PC-3 (cell line): Measurements from ENCODE around the gene BIK. TPM values are rescaled to one million over a fixed set of nuclear protein-coding genes. Genes with fewer than 3 reads are reported as not detected.

ENCODE experiments used
- ATAC-seq: fragments of 200-7000 bp; cut with Tn5 transposase; 2 replicates; pipeline ENCODE4 v1.9.1; 2020; ENCODE audit warnings: mild to moderate bottlenecking, moderate library complexity
- BruUV-seq: library from RNA; stranded (reverse); fragments of 400-500 nt; replicated peaks from 2 replicates; lab custom pipeline; 2021; lab: Mats Ljungman, UMichigan
- CTCF ChIA-PET: fragments of 300-600 bp; sonication (Branson Sonifier 250); formaldehyde crosslinking; loops from one replicate; lab custom pipeline; 2022; ENCODE audit warnings: antibody characterized with exemption; lab: Charles Lee
- POLR2A ChIA-PET: fragments of 300-600 bp; sonication (Branson Sonifier 250); formaldehyde crosslinking; loops from one replicate; lab custom pipeline; 2022; ENCODE audit warnings: antibody characterized with exemption; ENCODE audit not compliant: unreplicated experiment; lab: Charles Lee
- DNase-seq: peaks from one replicate; pipeline ENCODE4 v3.0.0-alpha.2; 2015
- H2AFZ ChIP-seq: fragments of 300-600 bp; sonication (generic); 2 replicates; pipeline ENCODE4 v1.6.0; 2016; ENCODE audit warnings: antibody characterized with exemption, low read length
- H3F3A ChIP-seq: fragments of 300-600 bp; sonication (generic); one replicate; pipeline ENCODE4 v1.6.0; 2017; ENCODE audit warnings: antibody characterized with exemption, low read length, control low read depth, mild to moderate bottlenecking; ENCODE audit not compliant: unreplicated experiment
- H3K27ac ChIP-seq: fragments of 300-600 bp; sonication (generic); 2 replicates; pipeline ENCODE4 v1.5.1; 2016; ENCODE audit warnings: mild to moderate bottlenecking, low read length
- H3K27me3 ChIP-seq: fragments of 300-600 bp; sonication (generic); 2 replicates; pipeline ENCODE4 v1.6.1; 2016; ENCODE audit warnings: low read length, mixed read lengths
- H3K36me3 ChIP-seq: fragments of 300-600 bp; sonication (generic); 2 replicates; pipeline ENCODE4 v1.6.1; 2016; ENCODE audit warnings: low read depth, mixed run types, low read length, mixed read lengths
- H3K4me1 ChIP-seq: fragments of 300-600 bp; sonication (generic); 2 replicates; pipeline ENCODE4 v1.5.1; 2016; ENCODE audit warnings: low read length; ENCODE audit not compliant: insufficient read depth
- H3K4me2 ChIP-seq: fragments of 300-600 bp; sonication (generic); 2 replicates; pipeline ENCODE4 v1.6.0; 2016; ENCODE audit warnings: low read length
- H3K4me3 ChIP-seq: fragments of 300-600 bp; sonication (generic); 2 replicates; pipeline ENCODE4 v1.5.1; 2016; ENCODE audit warnings: mild to moderate bottlenecking, low read length, mixed read lengths
- H3K79me2 ChIP-seq: fragments of 300-600 bp; sonication (generic); 2 replicates; pipeline ENCODE4 v1.6.1; 2017; ENCODE audit warnings: low read length, mixed read lengths
- H3K9ac ChIP-seq: fragments of 300-600 bp; sonication (generic); 2 replicates; pipeline ENCODE4 v1.6.0; 2016; ENCODE audit warnings: mild to moderate bottlenecking, low read length
- H3K9me2 ChIP-seq: fragments of 300-600 bp; sonication (generic); replicated peaks from 2 replicates; pipeline ENCODE4 v1.6.1; 2016; ENCODE audit warnings: mixed run types, low read length, mixed read lengths
- H3K9me3 ChIP-seq: fragments of 300-600 bp; sonication (generic); 2 replicates; pipeline ENCODE4 v1.6.1; 2016; ENCODE audit warnings: low read length, mixed read lengths
- H4K20me1 ChIP-seq: fragments of 300-600 bp; sonication (generic); 2 replicates; pipeline ENCODE4 v1.6.1; 2016; ENCODE audit warnings: low read length, mixed read lengths
- EZH2 ChIP-seq: fragments of 300-600 bp; sonication (generic); IDR thresholded peaks from one replicate; pipeline ENCODE4 v1.6.1; 2017; ENCODE audit warnings: antibody characterized with exemption, mild to moderate bottlenecking, low read length; ENCODE audit not compliant: unreplicated experiment
- EZH2phosphoT487 ChIP-seq: fragments of 300-600 bp; sonication (generic); IDR thresholded peaks from 2 replicates; pipeline ENCODE4 v1.6.1; 2018; ENCODE audit warnings: mild to moderate bottlenecking, antibody characterized with exemption, low read length, borderline replicate concordance
- intact Hi-C: fragments of 100-400 bp; cut with micrococcal nuclease; formaldehyde crosslinking; loops from 2 replicates; pipeline ENCODE4 v1.9.0; 2023
- total RNA-seq: library from RNA; depleted of rRNA; stranded (reverse); fragments of >200 nt; gene quantifications from 2 replicates; pipeline ENCODE4 v1.2.3, GENCODE V29; 2014
- TF ChIP-seq, protein P1 (sequence below): fragments of 300-600 bp; sonication (generic); conservative IDR thresholded peaks from 2 replicates; pipeline ENCODE4 v1.5.1; 2017; ENCODE audit warnings: antibody characterized with exemption, low read depth, mild to moderate bottlenecking, low read length

The BIK gene
- total RNA-seq, 1 experiment from 2014 or later, result 24.6 TPM

DNA sequence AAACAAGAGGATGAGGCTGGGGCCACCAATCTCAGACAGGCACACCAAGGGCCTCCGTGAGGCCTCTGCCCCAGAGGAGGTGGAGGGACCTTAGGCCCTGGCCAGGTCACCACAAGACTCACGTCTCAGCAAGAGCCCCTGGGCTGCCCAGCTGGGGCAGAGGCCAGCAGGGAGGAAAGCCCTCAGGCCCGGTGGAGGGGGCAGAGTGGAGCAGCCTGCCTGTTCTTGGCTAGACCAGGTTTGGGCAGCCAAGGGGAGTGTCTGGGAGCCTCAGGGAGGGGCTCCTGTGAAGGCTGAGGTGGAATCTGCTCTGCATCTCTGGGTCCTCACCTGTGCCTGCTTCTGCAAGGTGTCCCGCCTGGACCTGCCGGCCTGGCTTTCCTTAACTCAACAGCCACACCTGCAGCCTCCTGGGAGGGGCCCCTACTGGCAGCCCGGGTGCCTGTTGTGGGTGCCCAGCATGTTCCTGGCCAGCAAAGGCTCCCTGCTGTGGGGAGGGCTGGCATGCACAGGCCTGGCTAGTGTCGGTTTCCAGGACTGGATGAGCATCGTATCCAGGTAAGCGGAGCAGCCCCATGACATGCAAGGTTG, 64.5 kb downstream of the BIK start:
- no peaks in the 10 kb centered on the region for H3K79me2 ChIP-seq
- ChIA-PET CTCF (no interaction called here), POLR2A (no interaction called here)
- no peaks in the 10 kb centered on the region for H3K36me3 ChIP-seq
- no peak overlapping the region for H3K4me3 ChIP-seq
- H3K27ac ChIP-seq, result no peak overlapping the region
- H4K20me1 ChIP-seq, result no peaks in the 10 kb centered on the region
- H3K9ac ChIP-seq, result no peak overlapping the region
- intact Hi-C loops, result no loop called here
- H3K9me3 ChIP-seq, result no peaks in the 10 kb centered on the region
- H3K4me2 ChIP-seq, result no peak overlapping the region
- DNase-seq (no peak), ATAC-seq (no peak)
- H3K4me1 ChIP-seq, result no peaks in the 10 kb centered on the region
- no peak overlapping the region for H2AFZ ChIP-seq
- TF ChIP-seq EZH2phosphoT487, result no peak
- TF ChIP-seq EZH2, result no peak
- TF ChIP-seq, protein P1, sequence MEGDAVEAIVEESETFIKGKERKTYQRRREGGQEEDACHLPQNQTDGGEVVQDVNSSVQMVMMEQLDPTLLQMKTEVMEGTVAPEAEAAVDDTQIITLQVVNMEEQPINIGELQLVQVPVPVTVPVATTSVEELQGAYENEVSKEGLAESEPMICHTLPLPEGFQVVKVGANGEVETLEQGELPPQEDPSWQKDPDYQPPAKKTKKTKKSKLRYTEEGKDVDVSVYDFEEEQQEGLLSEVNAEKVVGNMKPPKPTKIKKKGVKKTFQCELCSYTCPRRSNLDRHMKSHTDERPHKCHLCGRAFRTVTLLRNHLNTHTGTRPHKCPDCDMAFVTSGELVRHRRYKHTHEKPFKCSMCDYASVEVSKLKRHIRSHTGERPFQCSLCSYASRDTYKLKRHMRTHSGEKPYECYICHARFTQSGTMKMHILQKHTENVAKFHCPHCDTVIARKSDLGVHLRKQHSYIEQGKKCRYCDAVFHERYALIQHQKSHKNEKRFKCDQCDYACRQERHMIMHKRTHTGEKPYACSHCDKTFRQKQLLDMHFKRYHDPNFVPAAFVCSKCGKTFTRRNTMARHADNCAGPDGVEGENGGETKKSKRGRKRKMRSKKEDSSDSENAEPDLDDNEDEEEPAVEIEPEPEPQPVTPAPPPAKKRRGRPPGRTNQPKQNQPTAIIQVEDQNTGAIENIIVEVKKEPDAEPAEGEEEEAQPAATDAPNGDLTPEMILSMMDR, result no peak
- no peaks in the 10 kb centered on the region for H3F3A ChIP-seq
- H3K27me3 ChIP-seq, result no peaks in the 10 kb centered on the region
- no TSS peak for BruUV-seq
- no peaks in the 10 kb centered on the region for H3K9me2 ChIP-seq

DNA sequence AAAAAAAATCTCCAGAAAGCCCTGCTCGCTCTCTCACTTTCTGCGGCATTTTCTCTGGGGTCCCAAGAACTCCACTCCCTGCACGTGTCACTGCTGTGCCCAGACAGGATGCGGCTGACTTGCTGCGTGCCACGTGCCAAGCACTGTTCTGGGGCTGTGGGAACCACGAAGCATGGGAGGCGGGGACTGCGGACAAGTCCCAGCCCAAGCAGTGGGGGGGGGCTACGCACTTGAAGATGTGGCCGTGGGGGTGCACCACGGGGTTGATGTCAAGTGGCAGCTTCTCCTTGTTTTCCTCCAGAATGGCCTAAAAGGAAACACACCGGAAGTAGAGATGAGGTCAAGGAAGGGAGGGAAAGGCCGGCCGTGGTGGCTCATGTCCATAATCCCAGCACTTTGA, 65.5 kb downstream of the BIK start:
- Histone ChIP-seq H3K4me1 (no peaks in the 10 kb centered on the region), H3K4me3 (no peak overlapping the region), H3K36me3 (no peaks in the 10 kb centered on the region), H3K9ac (no peak overlapping the region), H3K4me2 (no peak overlapping the region), H3K9me3 (no peaks in the 10 kb centered on the region), H3F3A (no peaks in the 10 kb centered on the region), H3K9me2 (no peaks in the 10 kb centered on the region), H3K79me2 (no peaks in the 10 kb centered on the region), H2AFZ (no peak overlapping the region), H4K20me1 (no peaks in the 10 kb centered on the region), H3K27ac (no peak overlapping the region), H3K27me3 (no peaks in the 10 kb centered on the region)
- DNase-seq (no peak), ATAC-seq (no peak)
- TF ChIP-seq, protein P1, result no peak
- TF ChIP-seq EZH2 (no peak), EZH2phosphoT487 (no peak)
- CTCF ChIA-PET, result no interaction called here
- intact Hi-C loops, result no loop called here
- POLR2A ChIA-PET, result no interaction called here
- BruUV-seq, result no TSS peak

DNA sequence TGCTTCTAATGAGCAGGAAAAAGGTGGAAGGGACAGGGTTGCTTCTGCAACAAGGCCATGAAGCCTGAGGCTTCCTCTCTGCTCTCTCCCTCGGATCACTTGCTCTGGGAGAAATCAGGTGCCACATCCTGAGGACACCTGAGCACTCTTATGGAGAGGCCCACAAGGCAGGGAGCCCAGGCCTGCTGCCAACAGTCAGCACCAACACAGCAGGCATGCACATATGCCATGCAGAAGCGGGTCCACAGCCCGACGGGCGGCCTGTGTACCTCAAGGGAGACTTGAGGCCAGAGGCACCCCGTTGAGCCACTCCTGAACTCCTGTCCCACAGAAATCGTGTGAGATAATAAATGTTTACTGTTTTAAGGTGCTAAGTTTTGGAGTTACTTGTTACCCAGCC, 66.9 kb downstream of the BIK start:
- no peaks in the 10 kb centered on the region for H3K36me3 ChIP-seq
- no peaks in the 10 kb centered on the region for H3F3A ChIP-seq
- ATAC-seq (no peak), DNase-seq (no peak)
- no peak overlapping the region for H3K4me3 ChIP-seq
- no peaks in the 10 kb centered on the region for H4K20me1 ChIP-seq
- no peaks in the 10 kb centered on the region for H3K9me2 ChIP-seq
- no peak overlapping the region for H3K27ac ChIP-seq
- ChIA-PET POLR2A (no interaction called here), CTCF (no interaction called here)
- H3K4me2 ChIP-seq, result no peak overlapping the region
- no peaks in the 10 kb centered on the region for H3K4me1 ChIP-seq
- no peak overlapping the region for H3K9ac ChIP-seq
- BruUV-seq, result no TSS peak
- no peaks in the 10 kb centered on the region for H3K27me3 ChIP-seq
- H3K9me3 ChIP-seq, result no peaks in the 10 kb centered on the region
- intact Hi-C loops, result no loop called here
- TF ChIP-seq EZH2phosphoT487 (no peak), EZH2 (no peak)
- TF ChIP-seq, protein P1, result no peak
- H3K79me2 ChIP-seq, result no peaks in the 10 kb centered on the region
- no peak overlapping the region for H2AFZ ChIP-seq
